Epithelial cell of proximal tubule (primary cell): ENCODE results near the gene CNEP1R1. TPM values are rescaled to one million over a fixed set of nuclear protein-coding genes. Genes with fewer than 3 reads are reported as not detected.
A peak's percentile ranks its signal among the peaks of the same experiment; 100 is the strongest.

Experiments
- DNase-seq: peaks from one replicate; pipeline ENCODE4 v3.0.0-alpha.2; 2011; ENCODE audit warnings: low read depth
- H3K4me3 ChIP-seq: 2 replicates; pipeline ENCODE4 v1.5.1; 2011; ENCODE audit warnings: low read depth, mild to moderate bottlenecking, low read length
- CTCF ChIP-seq: conservative IDR thresholded peaks from 2 replicates; pipeline ENCODE4 v1.5.1; 2012; ENCODE audit warnings: low read depth, mild to moderate bottlenecking, low read length
- total RNA-seq: library from RNA; depleted of rRNA; stranded (reverse); fragments of >200 nt; gene quantifications from 2 replicates; pipeline ENCODE4 v1.2.3, GENCODE V29; 2015

The CNEP1R1 gene
- total RNA-seq, result 13.1 and 20.3 TPM in 2 replicates

- peak; percentile 98 for TF ChIP-seq CTCF
- peak within 1 kb of the TSS; percentile 84 for H3K4me3 ChIP-seq
- peak; percentile 75 for DNase-seq
These were observed at the start of gene CNEP1R1 for GRCh38 chr16:50024684-50025536. CNEP1R1 (plus strand) TSS chr16:50025225; CDS start chr16:50025316, 91 bp downstream.

- DNase-seq, result no peak
- TF ChIP-seq CTCF, result no peak
- H3K4me3 ChIP-seq, result no peak overlapping the region
These were observed 47.6 kb upstream of the CNEP1R1 start for GRCh38 chr16:49977427-49977826.

- DNase-seq, result no peak
- no peak for TF ChIP-seq CTCF
- H3K4me3 ChIP-seq, result no peak overlapping the region
These were observed 46.3 kb upstream of the CNEP1R1 start for GRCh38 chr16:49978569-49979326.

- no peak for DNase-seq
- TF ChIP-seq CTCF, result no peak
- no peak overlapping the region for H3K4me3 ChIP-seq
These were observed 44.9 kb upstream of the CNEP1R1 start for GRCh38 chr16:49980166-49980565.

GRCh38 chr16:49986351-49987124 is 38.5 kb upstream of the CNEP1R1 start:
- no peak for TF ChIP-seq CTCF
- no peak for DNase-seq
- no peak overlapping the region for H3K4me3 ChIP-seq

GRCh38 chr16:49987381-49987780 is 37.6 kb upstream of the CNEP1R1 start:
- no peak overlapping the region for H3K4me3 ChIP-seq
- DNase-seq, result no peak
- no peak for TF ChIP-seq CTCF
